ENCODE data around the gene NBEA. TPM values are rescaled to one million over a fixed set of nuclear protein-coding genes. Genes with fewer than 3 reads are reported as not detected.

Gene NBEA
- total and polyA plus RNA-seq, 2 experiments from 2014 or later = 9.1 to 29.1 TPM

DNA sequence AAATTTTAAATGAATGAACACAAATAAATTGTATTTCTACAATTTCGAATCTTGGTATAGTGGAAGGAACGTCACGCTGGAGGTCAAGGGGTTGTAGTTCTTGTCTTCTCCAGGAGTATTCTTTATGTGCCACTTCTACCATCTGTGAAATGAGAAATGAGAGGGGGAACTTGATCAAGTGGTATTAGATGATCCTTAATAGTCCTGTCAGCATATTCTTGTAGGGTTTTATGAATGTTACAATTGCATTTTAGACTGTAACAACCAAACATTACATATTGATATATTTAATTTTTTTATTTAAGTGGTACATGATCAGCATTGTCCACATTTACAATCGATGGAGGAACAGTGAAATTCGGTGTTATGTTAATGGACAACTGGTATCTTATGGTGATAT lies 113.6 kb downstream of the NBEA start:
- H3K9me3 Mint-ChIP-seq = no peaks in the 10 kb centered on the region
- Histone ChIP-seq H3K27me3 (ENCODE audit: insufficient read depth) (no peaks in the 10 kb centered on the region), H3K36me3 (ENCODE audit: insufficient read depth) (no peaks in the 10 kb centered on the region), H2AFZ (no peak overlapping the region), H3K4me1 (ENCODE audit: insufficient read depth) (peaks cover 4% of the 10 kb centered on the region; the same call in 1 of the 2 replicates), H3K4me3 (no peak overlapping the region), H3K79me2 (replicated peaks; ENCODE audit: insufficient read depth) (no peaks in the 10 kb centered on the region), H3K9me2 (ENCODE audit: insufficient read depth) (no peaks in the 10 kb centered on the region), H3F3A (replicated peaks; ENCODE audit: low read depth) (no peaks in the 10 kb centered on the region), H3K27ac (ENCODE audit: low read depth) (no peak overlapping the region), H3K4me2 (no peak overlapping the region), H4K20me1 (replicated peaks; ENCODE audit: insufficient read depth) (no peaks in the 10 kb centered on the region)
- peaks cover 17% of the 10 kb centered on the region for H3K4me1 Mint-ChIP-seq
- no peak overlapping the region for H3K4me3 Mint-ChIP-seq
- H3K36me3 Mint-ChIP-seq (ENCODE audit: low read depth) = no peaks in the 10 kb centered on the region
- peaks cover 2% of the 10 kb centered on the region for H3K27me3 Mint-ChIP-seq (ENCODE audit: insufficient read depth, low read depth, poor library complexity)
- H3K27ac Mint-ChIP-seq = no peak overlapping the region
- DNase-seq (ENCODE audit: low spot score) = no peak
- no peak for ATAC-seq
- TF ChIP-seq CREB1 (CRISPR knock-in tag; IDR thresholded peaks at IDR 0.05; ENCODE audit: low read depth) = no peak

- DNase-seq (ENCODE audit: low spot score) (peak; percentile 10), ATAC-seq (peak; percentile 70)
- no peaks in the 10 kb centered on the region for H3K79me2 ChIP-seq (replicated peaks; ENCODE audit: insufficient read depth)
- Mint-ChIP-seq H3K27ac (no peak overlapping the region), H3K4me3 (no peak overlapping the region), H3K9me3 (no peaks in the 10 kb centered on the region), H3K27me3 (ENCODE audit: insufficient read depth, low read depth, poor library complexity) (peaks cover 2% of the 10 kb centered on the region), H3K4me1 (peaks cover 17% of the 10 kb centered on the region), H3K36me3 (ENCODE audit: low read depth) (no peaks in the 10 kb centered on the region)
- H3K4me1 ChIP-seq (ENCODE audit: insufficient read depth) = peaks cover 4% of the 10 kb centered on the region; the same call in 1 of the 2 replicates
- H3F3A ChIP-seq (replicated peaks; ENCODE audit: low read depth) = no peaks in the 10 kb centered on the region
- H3K4me2 ChIP-seq = no peak overlapping the region
- H3K27ac ChIP-seq (ENCODE audit: low read depth) = no peak overlapping the region
- H2AFZ ChIP-seq = no peak overlapping the region
- no peaks in the 10 kb centered on the region for H3K9me2 ChIP-seq (ENCODE audit: insufficient read depth)
- H3K36me3 ChIP-seq (ENCODE audit: insufficient read depth) = no peaks in the 10 kb centered on the region
- no peaks in the 10 kb centered on the region for H4K20me1 ChIP-seq (replicated peaks; ENCODE audit: insufficient read depth)
- H3K27me3 ChIP-seq (ENCODE audit: insufficient read depth) = no peaks in the 10 kb centered on the region
- no peak overlapping the region for H3K4me3 ChIP-seq
- TF ChIP-seq EZH2 (IDR thresholded peaks at IDR 0.05; ENCODE audit: low read depth, unreplicated experiment) (no peak), ZNF462 (CRISPR knock-in tag; IDR thresholded peaks at IDR 0.05) (no peak), NANOG (IDR thresholded peaks at IDR 0.05; ENCODE audit: borderline replicate concordance) (no peak), ZNF331 (CRISPR knock-in tag; IDR thresholded peaks at IDR 0.05; ENCODE audit: low read depth) (no peak), EZH2phosphoT487 (IDR thresholded peaks at IDR 0.05; ENCODE audit: unreplicated experiment) (no peak), STAT1 (IDR thresholded peaks at IDR 0.05; ENCODE audit: unreplicated experiment) (no peak), CREB1 (CRISPR knock-in tag; IDR thresholded peaks at IDR 0.05; ENCODE audit: low read depth) (no peak)
- TF ChIP-seq, protein P1, sequence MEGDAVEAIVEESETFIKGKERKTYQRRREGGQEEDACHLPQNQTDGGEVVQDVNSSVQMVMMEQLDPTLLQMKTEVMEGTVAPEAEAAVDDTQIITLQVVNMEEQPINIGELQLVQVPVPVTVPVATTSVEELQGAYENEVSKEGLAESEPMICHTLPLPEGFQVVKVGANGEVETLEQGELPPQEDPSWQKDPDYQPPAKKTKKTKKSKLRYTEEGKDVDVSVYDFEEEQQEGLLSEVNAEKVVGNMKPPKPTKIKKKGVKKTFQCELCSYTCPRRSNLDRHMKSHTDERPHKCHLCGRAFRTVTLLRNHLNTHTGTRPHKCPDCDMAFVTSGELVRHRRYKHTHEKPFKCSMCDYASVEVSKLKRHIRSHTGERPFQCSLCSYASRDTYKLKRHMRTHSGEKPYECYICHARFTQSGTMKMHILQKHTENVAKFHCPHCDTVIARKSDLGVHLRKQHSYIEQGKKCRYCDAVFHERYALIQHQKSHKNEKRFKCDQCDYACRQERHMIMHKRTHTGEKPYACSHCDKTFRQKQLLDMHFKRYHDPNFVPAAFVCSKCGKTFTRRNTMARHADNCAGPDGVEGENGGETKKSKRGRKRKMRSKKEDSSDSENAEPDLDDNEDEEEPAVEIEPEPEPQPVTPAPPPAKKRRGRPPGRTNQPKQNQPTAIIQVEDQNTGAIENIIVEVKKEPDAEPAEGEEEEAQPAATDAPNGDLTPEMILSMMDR (conservative IDR thresholded peaks at IDR 0.05; ENCODE audit: low read depth in 2 of 2) = no peak
- TF ChIP-seq, protein P2, sequence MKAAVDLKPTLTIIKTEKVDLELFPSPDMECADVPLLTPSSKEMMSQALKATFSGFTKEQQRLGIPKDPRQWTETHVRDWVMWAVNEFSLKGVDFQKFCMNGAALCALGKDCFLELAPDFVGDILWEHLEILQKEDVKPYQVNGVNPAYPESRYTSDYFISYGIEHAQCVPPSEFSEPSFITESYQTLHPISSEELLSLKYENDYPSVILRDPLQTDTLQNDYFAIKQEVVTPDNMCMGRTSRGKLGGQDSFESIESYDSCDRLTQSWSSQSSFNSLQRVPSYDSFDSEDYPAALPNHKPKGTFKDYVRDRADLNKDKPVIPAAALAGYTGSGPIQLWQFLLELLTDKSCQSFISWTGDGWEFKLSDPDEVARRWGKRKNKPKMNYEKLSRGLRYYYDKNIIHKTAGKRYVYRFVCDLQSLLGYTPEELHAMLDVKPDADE (IDR thresholded peaks at IDR 0.05) = no peak
Observed at GRCh38 chr13:35057858-35058257, 115.8 kb downstream of the NBEA start.

Data from GM23338 (cell line).